Hepatocyte (in vitro differentiated cells): Measurements from ENCODE around the gene PCDHB13.

Experiments used
- EZH2 ChIP-seq: fragments of 200-600 bp; sonication (generic); IDR thresholded peaks from 2 replicates; pipeline ENCODE4 v1.6.1; 2016; ENCODE audit warnings: antibody characterized with exemption, mild to moderate bottlenecking, borderline replicate concordance
- TF ChIP-seq, protein P1 (sequence below): fragments of 200-600 bp; sonication (generic); IDR thresholded peaks from 2 replicates; pipeline ENCODE4 v1.5.1; 2016; ENCODE audit warnings: antibody characterized with exemption, mild to moderate bottlenecking; ENCODE audit not compliant: poor library complexity

DNA sequence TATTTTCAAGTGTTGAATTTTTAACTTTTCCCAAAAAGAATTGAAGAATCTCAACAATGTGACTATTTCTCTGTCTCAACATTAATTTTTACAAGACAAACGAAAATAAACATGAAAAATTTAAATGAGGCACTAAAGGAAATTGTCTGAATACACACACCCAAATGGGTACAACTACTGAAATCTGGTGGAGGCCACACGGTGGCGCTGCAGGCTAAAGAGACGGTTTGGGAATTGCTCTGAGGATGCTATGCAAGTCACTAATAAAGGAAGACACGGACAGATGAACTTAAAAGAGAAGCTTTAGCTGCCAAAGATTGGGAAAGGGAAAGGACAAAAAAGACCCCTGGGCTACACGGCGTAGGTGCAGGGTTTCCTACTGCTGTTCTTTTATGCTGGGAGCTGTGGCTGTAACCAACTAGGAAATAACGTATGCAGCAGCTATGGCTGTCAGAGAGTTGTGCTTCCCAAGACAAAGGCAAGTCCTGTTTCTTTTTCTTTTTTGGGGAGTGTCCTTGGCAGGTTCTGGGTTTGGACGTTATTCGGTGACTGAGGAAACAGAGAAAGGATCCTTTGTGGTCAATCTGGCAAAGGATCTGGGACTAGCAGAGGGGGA is 21.5 kb upstream of the PCDHB13 start, which contains the start of gene PCDHB10:
- TF ChIP-seq, protein P1, sequence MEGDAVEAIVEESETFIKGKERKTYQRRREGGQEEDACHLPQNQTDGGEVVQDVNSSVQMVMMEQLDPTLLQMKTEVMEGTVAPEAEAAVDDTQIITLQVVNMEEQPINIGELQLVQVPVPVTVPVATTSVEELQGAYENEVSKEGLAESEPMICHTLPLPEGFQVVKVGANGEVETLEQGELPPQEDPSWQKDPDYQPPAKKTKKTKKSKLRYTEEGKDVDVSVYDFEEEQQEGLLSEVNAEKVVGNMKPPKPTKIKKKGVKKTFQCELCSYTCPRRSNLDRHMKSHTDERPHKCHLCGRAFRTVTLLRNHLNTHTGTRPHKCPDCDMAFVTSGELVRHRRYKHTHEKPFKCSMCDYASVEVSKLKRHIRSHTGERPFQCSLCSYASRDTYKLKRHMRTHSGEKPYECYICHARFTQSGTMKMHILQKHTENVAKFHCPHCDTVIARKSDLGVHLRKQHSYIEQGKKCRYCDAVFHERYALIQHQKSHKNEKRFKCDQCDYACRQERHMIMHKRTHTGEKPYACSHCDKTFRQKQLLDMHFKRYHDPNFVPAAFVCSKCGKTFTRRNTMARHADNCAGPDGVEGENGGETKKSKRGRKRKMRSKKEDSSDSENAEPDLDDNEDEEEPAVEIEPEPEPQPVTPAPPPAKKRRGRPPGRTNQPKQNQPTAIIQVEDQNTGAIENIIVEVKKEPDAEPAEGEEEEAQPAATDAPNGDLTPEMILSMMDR: peak; percentile 41
- TF ChIP-seq EZH2: no peak
